ENCODE results near the gene ORMDL1.
A peak's percentile ranks its signal among the peaks of the same experiment; 100 is the strongest.

The ORMDL1 gene, protein sequence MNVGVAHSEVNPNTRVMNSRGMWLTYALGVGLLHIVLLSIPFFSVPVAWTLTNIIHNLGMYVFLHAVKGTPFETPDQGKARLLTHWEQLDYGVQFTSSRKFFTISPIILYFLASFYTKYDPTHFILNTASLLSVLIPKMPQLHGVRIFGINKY

DNA sequence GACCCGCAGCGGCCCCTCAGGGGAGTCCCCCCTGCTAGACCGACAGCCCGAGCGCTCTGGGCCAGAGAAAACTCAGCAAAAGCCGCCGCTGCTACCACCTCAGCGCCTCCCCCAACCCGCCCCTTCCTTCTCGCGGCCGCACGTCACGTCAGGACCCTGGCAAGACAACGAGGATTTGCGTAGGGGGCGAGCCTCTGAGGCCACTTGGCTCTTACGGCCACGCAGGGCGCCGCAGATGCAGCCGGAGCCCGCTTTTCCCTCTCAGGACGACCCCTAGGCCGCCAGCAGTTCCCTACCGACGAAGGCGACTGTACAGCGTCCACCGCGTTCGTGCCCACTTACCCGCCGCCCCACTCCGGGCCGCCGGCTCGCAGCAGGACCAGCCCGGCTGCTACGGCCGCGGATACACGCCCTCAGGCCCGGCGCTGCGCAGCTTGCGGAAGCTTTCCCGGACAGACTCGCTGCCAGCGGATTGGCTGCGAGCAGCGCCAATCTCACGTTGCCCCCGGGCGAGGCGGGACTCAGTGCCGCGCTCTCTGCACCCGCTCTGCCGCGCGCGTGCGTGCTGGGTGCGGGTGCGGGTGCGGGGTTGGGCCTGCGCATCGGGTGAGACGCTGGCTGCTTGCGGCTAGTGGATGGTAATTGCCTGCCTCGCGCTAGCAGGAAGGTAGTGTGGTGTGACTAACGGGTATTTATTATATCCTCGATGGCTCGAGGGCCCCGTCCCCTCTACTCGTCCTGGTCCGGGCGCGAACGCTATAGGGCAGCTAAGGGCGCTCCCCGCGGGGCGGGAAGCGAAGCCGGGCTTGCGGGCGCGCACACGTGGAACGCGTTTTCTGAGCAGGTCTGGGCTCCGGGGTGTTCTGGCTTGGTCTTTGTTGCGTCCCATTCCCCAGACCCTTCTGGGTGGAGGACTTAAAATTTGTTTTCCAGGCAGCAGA is at the start of gene ORMDL1, which contains the start of gene PMS1:
Gene ORMDL1, minus strand, starts transcription at position 413 of the 941 bp plus-strand sequence. CDS start 1,744 bp downstream, outside the sequence.
Gene PMS1, plus strand, starts transcription at position 524 of the 941 bp plus-strand sequence. CDS start 7,360 bp downstream, outside the sequence.
- peak; percentile 8 for DNase-seq

- DNase-seq, result peak; percentile 46
Measured at GRCh38 chr2:189830510-189830909, 46.4 kb upstream of the ORMDL1 start.

DNA sequence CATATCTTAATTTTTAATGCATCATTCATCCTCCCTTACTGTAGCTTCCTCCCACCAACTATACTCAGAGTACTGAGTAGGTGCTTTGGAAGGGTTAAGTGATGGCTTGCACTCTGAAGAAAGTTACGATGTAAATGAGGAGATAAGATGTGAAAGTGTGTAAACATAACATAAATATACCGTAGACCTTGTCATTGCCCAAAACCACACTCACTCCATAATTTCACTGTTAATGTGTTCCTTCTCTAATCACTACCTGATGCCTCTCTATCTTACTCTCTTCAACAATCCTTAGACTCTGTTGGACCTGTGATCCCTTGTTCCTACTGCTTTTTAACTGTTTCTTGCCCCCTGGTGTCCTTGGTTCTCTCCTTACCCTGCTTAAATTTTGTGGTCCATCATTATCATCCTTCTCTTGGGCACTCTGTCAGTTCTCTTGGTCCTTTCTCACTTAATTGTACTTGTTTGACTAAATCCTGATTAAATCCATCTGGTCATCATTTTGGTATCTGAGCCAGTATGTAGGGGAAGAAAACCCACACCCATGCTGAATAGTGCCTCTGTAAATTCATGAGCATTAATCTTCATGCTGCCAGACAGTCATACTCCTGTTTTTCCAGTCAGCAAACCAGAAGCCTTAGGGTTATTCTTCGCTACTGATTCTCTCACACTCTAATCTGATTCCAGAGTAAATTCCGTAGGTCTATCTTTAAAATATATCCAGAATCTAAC is 45.1 kb upstream of the ORMDL1 start:
- DNase-seq, result no peak

DNA sequence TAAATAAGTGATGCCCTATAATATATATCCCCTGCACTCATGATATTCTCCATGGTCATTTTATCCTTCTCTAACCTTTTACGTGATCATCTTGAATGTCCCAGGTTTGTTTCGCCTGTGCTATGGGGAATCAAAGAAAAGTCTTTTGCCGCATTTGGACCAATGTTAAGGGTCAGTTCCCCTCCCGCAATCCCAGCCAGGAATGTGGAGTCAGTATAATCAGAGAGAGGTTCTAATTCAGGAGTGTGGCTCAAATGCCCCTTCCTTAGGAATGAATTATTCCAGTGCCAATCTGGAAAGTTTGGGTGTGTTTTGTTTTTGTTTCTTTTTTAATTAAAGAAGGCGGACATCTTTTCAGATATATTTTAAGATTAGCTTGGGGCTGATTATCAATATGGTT is 41.9 kb upstream of the ORMDL1 start:
- no peak for DNase-seq

DNA sequence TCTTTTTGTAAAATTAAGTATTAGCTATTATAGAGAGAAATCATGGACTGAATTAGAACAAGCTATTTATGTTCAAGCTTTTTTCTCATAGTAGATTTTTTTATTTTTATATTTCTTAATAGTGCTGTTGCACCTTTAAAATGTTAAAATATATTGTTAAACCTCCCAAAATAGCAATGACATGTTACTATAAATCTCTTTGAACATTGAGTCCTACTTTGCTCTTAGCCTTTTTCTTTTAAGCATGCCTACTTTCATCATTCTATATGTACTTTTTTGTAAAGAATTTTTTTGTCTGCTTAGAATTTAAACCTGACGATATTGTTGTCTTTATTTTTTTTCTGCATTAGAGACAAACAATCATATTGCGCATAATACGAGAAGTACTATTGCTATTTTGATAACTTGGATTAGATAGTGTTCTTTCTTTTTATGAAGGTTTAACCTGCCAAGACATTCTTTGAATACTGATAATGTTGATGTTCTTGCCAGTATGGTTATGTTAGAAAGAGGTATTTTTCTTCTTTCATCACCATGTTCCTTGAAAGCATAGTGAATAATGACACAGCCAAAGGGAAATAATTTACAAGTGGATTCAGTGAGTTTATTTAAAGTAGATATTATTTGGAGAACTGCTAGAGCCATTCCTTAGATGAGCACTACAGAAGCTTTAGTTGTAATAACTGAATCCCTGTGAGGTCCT is 40.7 kb upstream of the ORMDL1 start:
- no peak for DNase-seq

- no peak for DNase-seq
Measured at GRCh38 chr2:189821953-189822748, 38.0 kb upstream of the ORMDL1 start.

DNA sequence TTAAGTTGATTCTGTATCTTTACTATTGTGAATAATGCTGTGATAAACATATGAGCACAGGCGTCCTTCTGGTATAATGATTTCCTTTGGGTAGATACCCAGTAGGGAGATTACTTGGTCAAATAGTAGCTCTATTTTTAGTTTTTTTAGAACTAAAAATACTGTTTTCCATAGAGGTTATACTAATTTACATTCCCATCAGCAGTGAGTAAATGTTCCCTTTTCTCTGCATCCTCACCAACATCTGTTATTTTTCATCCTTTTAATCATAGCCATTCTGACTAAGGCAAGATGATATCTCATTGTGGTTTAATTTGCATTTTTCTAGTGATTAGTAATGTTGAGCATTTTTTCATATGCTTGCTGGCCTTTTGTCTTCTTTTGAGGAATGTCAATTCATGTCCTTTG is 35.2 kb upstream of the ORMDL1 start:
- DNase-seq, result no peak

GRCh38 chr2:189818249-189819038 is 34.3 kb upstream of the ORMDL1 start:
- no peak for DNase-seq

DNA sequence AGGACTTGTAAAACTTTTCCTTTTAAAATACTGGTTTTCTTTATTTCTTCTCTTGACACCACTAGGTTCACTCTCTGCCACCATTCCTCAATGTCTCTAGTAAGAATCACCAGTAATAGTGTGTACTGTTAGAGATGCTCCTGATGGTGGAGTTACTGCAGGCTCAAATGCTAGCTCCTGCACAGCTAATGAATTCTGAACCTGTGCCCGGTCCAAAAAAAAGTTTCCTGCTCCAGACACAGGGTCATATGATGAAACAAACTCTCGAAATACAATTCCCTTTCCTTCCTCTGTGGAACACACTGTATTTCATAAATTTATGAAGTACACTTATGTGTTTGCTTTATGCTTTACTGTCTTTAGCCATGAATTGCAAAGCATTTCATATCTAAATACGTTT is 19.3 kb upstream of the ORMDL1 start:
- DNase-seq, result no peak

DNA sequence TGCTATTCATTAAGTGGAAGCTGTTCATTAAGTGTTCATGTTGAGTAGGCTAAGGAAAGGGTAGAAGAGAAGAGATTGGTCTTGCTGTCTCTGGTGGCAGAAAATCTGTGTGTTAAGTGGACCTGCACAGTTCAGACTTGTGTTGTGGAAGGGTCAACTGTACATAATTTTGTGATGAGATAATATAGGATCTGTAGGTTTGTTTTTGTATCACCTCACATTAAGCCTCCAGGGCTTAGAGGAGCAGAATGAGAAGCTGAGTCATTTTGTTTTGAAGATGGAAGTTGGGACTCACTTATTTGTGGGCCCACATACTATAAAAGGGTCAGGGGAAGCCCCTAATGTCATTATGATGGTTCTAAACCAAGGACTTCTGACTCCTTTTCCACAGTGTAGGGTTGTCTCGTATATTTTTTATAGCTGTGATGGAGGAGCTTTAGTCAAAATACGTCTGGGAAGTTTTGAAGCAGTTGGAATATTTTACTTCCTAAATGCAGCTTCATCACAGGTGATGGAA is 18.3 kb upstream of the ORMDL1 start:
- DNase-seq, result no peak

DNA sequence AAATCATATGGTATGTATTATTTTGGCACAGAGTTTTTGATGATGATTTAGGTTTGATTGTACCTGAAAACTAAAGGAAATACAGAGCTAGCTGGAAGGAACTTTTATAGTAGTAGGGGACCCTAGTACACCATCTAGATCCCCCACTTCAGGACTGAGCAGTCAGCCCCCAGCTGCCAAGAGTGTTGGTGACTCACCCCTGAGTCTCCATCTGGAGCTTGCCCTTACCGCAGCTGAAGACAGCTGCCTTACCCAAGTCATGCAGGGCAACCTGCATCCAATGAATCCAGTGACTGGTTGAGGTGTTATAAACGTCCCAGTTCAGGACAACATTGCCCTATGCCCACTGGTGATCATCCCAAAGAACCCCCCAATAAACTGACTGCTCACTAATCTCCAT is 15.4 kb upstream of the ORMDL1 start:
- DNase-seq, result no peak

GRCh38 chr2:189799030-189799331 is 14.8 kb upstream of the ORMDL1 start:
- no peak for DNase-seq

- DNase-seq, result no peak
Measured at GRCh38 chr2:189798312-189799029, 14.3 kb upstream of the ORMDL1 start.

DNA sequence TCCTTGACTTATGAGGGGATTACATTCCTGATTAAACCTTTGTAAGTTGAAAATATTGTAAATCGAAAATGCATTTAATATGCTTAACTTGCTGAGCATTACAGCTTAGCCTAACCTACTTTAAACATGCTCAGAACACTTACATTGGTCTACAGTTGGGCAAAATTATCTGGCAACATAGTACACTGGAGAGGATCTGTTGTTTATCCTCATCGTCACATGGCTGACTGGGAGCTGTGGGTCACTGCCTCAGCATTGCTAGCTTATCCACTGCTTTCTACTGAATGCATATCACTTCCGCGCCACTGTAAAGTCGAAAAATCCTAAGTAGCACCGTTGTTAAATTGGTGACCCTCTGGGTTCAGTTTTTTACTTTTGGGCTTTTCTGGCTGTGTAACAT is 13.8 kb upstream of the ORMDL1 start:
- no peak for DNase-seq

DNA sequence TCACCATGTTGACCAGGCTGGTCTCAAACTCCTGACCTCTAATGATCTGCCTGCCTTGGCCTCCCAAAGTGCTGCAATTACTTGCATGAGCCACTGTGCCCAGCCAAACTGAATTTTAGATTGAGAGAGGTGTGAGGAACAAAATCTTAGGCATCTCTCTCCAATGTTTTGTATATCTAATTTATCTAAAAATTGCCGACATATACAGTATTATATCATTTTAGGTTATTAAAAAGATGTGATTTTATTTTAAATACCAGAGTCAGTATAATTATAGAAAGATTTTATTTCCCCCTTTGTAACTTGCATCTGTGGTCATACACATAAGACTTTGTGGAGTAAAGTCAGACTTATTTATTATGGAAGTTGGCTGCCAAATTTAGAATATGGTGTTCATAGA is 10.2 kb upstream of the ORMDL1 start:
- DNase-seq, result no peak

GRCh38 chr2:189791338-189792042 is 7.4 kb upstream of the ORMDL1 start:
- DNase-seq, result no peak

GRCh38 chr2:189783451-189783926 is 650 bp downstream of the ORMDL1 start:
- DNase-seq, result no peak

DNA sequence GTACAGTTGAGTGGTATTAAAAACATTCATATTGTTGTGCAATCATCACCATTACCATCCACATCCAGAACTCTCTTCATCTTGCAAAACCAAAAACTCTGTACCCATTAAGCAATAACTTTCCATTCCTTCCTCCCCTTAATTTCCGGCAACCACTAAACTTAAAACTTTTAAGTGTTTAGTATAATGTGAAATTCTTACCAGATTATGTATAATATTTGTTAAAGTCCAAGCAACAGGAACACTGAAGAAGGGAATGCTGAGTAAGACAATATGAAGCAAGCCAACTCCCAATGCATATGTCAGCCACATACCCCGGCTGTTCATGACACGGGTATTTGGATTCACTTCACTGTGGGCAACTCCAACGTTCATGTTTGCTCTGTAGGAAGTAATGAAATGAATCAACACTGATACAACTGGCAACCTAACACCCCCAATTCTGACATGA is 1.9 kb downstream of the ORMDL1 start:
- no peak for DNase-seq

DNA sequence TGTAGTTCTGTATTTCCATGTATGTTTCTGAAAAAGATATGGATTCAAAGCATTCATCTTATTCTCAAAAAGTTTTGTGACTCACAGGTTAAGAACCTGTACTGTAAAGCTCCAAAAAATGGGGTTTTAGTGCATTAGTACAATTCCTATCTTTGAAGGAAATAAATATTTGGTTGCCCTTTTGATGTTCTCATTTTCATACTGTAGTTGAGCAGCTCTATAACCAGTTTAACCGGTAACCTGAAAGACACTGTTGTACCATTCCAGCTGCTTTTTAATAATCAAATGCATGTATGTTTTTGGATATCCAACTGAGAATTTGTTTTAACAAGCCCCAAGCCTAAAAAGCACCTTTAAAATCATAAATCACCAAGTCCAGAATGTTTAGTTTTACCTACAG is 11.9 kb downstream of the ORMDL1 start:
- no peak for DNase-seq
